ENCODE results near the gene ILF3. TPM values are rescaled to one million over a fixed set of nuclear protein-coding genes. Genes with fewer than 3 reads are reported as not detected.
"Not testable (repeated sequence)": the region's sequence is repeated elsewhere in the genome, so short reads cannot be mapped to it uniquely, and the experiment has no call there.

Gene ILF3
- total RNA-seq, 5 donors from 2014 or later (not counting 1 experiment from before 2014, with no cell fraction given): 331 to 490 (median 370) TPM

DNA sequence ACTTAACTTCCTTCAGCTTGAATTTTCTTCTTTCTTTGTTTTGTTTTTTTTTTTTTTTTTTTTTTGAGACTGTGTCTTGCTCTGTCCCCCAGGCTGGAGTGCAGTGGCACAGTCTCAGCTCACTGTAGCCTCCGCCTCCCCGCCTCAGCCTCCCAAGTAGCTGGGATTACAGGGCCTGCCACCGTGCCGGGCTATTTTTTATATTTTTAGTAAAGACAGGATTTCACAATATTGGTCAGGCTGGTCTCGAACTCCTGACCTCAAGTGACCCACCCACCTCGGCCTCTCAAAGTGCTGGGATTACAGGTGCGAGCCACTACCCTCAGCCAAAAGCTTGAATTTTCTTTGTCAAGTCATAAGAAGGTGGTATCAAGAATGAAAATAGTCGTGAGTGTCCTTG lies 21.1 kb downstream of the ILF3 start:
- not testable (repeated sequence) for H3K27me3 Mint-ChIP-seq; H3K27ac ChIP-seq (ENCODE audit: low read length); H3K9me3 ChIP-seq; H3K4me3 Mint-ChIP-seq; ATAC-seq (replicated peaks in 1 of 4); H3K4me1 ChIP-seq (ENCODE audit: control insufficient read depth in 1 of 2, extremely low read depth in 1 of 2, insufficient read depth in 2 of 2, low read length in 2 of 2); H3K27me3 ChIP-seq (replicated peaks in 1 of 2; ENCODE audit: control insufficient read depth in 2 of 2, extremely low read depth in 1 of 2, insufficient read depth in 2 of 2, low read length in 1 of 2); H3K9me3 Mint-ChIP-seq; H3K4me1 Mint-ChIP-seq; H3K4me3 ChIP-seq (ENCODE audit: control insufficient read depth in 1 of 2, extremely low read depth in 1 of 2, low read length in 1 of 2); H3K27ac Mint-ChIP-seq; DNase-seq
- ChIA-PET CTCF (interaction anchor here in 1 of 2 donors (0.6 to 0.7 kb wide), 2 partner anchors 185 to 765 kb away, joined by 4 to 5 read pairs; no protein-coding TSS in a partner anchor), POLR2A (interaction anchor here in 1 of 2 donors (0.6 kb wide), 1 partner anchor 16 kb away, joined by 8 read pairs; no protein-coding TSS in a partner anchor)
- H3K36me3 Mint-ChIP-seq: peaks cover 45% of the 10 kb centered on the region
- peaks cover 26 to 84% of the 10 kb centered on the region in 2 donors for H3K36me3 ChIP-seq (ENCODE audit: control insufficient read depth in 2 of 2, extremely low read depth in 1 of 2, insufficient read depth in 1 of 2, low read length in 1 of 2)
- 100% methylated on average over 1 of the region's 8 CpGs for WGBS (ENCODE audit: insufficient coverage)

GRCh38 chr19:10677751-10678150 lies 23.6 kb downstream of the ILF3 start:
- H3K27ac Mint-ChIP-seq: no peak overlapping the region
- ATAC-seq (replicated peaks in 1 of 4): no peak
- H3K9me3 ChIP-seq: no peaks in the 10 kb centered on the region
- ChIA-PET CTCF (no interaction called here), POLR2A (no interaction called here)
- H3K4me3 ChIP-seq (ENCODE audit: control insufficient read depth in 1 of 2, extremely low read depth in 1 of 2, low read length in 1 of 2): no peak overlapping the region
- peaks cover 44% of the 10 kb centered on the region for H3K36me3 Mint-ChIP-seq
- H3K27ac ChIP-seq (ENCODE audit: low read length): no peak overlapping the region
- peaks cover 0 to 4% (median 0%) of the 10 kb centered on the region in 3 donors for H3K4me1 Mint-ChIP-seq
- no peaks in the 10 kb centered on the region for H3K9me3 Mint-ChIP-seq
- DNase-seq: no peak
- H3K27me3 Mint-ChIP-seq: no peaks in the 10 kb centered on the region
- H3K27me3 ChIP-seq (replicated peaks in 1 of 2; ENCODE audit: control insufficient read depth in 2 of 2, extremely low read depth in 1 of 2, insufficient read depth in 2 of 2, low read length in 1 of 2): no peaks in the 10 kb centered on the region
- 98% methylated on average over 9 of the region's 13 CpGs for WGBS (ENCODE audit: insufficient coverage)
- H3K4me3 Mint-ChIP-seq: no peak overlapping the region
- peaks cover 32 to 88% of the 10 kb centered on the region in 2 donors for H3K36me3 ChIP-seq (ENCODE audit: control insufficient read depth in 2 of 2, extremely low read depth in 1 of 2, insufficient read depth in 1 of 2, low read length in 1 of 2)
- H3K4me1 ChIP-seq (ENCODE audit: control insufficient read depth in 1 of 2, extremely low read depth in 1 of 2, insufficient read depth in 2 of 2, low read length in 2 of 2): peaks cover 0 to 2% of the 10 kb centered on the region in 2 experiments

- H3K4me1 ChIP-seq (ENCODE audit: control insufficient read depth in 1 of 2, extremely low read depth in 1 of 2, insufficient read depth in 2 of 2, low read length in 2 of 2): peaks cover 0 to 2% of the 10 kb centered on the region in 2 experiments
- Mint-ChIP-seq H3K9me3 (no peaks in the 10 kb centered on the region), H3K27me3 (no peaks in the 10 kb centered on the region), H3K4me3 (no peak overlapping the region), H3K4me1 (no peaks in the 10 kb centered on the region), H3K36me3 (peaks cover 41% of the 10 kb centered on the region), H3K27ac (no peak overlapping the region)
- 97% methylated on average over 11 of the region's 12 CpGs for WGBS (ENCODE audit: insufficient coverage)
- H3K27me3 ChIP-seq (replicated peaks in 1 of 2; ENCODE audit: control insufficient read depth in 2 of 2, extremely low read depth in 1 of 2, insufficient read depth in 2 of 2, low read length in 1 of 2): no peaks in the 10 kb centered on the region
- DNase-seq (no peak), ATAC-seq (replicated peaks in 1 of 4) (no peak)
- no peaks in the 10 kb centered on the region for H3K9me3 ChIP-seq
- H3K27ac ChIP-seq (ENCODE audit: low read length): no peak overlapping the region
- H3K4me3 ChIP-seq (ENCODE audit: control insufficient read depth in 1 of 2, extremely low read depth in 1 of 2, low read length in 1 of 2): no peak overlapping the region
- peaks cover 37 to 88% of the 10 kb centered on the region in 2 donors for H3K36me3 ChIP-seq (ENCODE audit: control insufficient read depth in 2 of 2, extremely low read depth in 1 of 2, insufficient read depth in 1 of 2, low read length in 1 of 2)
- POLR2A ChIA-PET: interaction anchor here in 1 of 2 donors (0.5 to 0.7 kb wide), 3 partner anchors 38 to 114 kb away, joined by 3 to 4 read pairs (median 3); no protein-coding TSS in a partner anchor
- CTCF ChIA-PET: no interaction called here
Observed at GRCh38 chr19:10678813-10679212, 24.7 kb downstream of the ILF3 start.

GRCh38 chr19:10679743-10680142 lies 25.6 kb downstream of the ILF3 start:
- ChIA-PET CTCF (no interaction called here), POLR2A (no interaction called here)
- peaks cover 48% of the 10 kb centered on the region for H3K36me3 Mint-ChIP-seq

GRCh38 chr19:10680545-10681135 lies 26.5 kb downstream of the ILF3 start:
- no peak overlapping the region for H3K4me3 ChIP-seq (ENCODE audit: control insufficient read depth in 1 of 2, extremely low read depth in 1 of 2, low read length in 1 of 2)
- Mint-ChIP-seq H3K36me3 (peaks cover 49% of the 10 kb centered on the region), H3K27me3 (no peaks in the 10 kb centered on the region), H3K4me3 (peak overlapping the region in 1 of 3 donors; percentile 3), H3K9me3 (no peaks in the 10 kb centered on the region), H3K27ac (no peak overlapping the region), H3K4me1 (no peaks in the 10 kb centered on the region)
- H3K9me3 ChIP-seq: no peaks in the 10 kb centered on the region
- 99% methylated on average over 8 of the region's 15 CpGs for WGBS (ENCODE audit: insufficient coverage)
- ATAC-seq (replicated peaks in 1 of 4) (no peak), DNase-seq (no peak)
- H3K4me1 ChIP-seq (ENCODE audit: control insufficient read depth in 1 of 2, extremely low read depth in 1 of 2, insufficient read depth in 2 of 2, low read length in 2 of 2): no peaks in the 10 kb centered on the region
- H3K27me3 ChIP-seq (replicated peaks in 1 of 2; ENCODE audit: control insufficient read depth in 2 of 2, extremely low read depth in 1 of 2, insufficient read depth in 2 of 2, low read length in 1 of 2): no peaks in the 10 kb centered on the region
- H3K27ac ChIP-seq (ENCODE audit: low read length): no peak overlapping the region
- POLR2A ChIA-PET: interaction anchor here (0.5 to 1.2 kb wide), 2 partner anchors 8 to 22 kb away, joined by 3 to 9 read pairs; no protein-coding TSS in a partner anchor
- peaks cover 31 to 88% of the 10 kb centered on the region in 2 donors for H3K36me3 ChIP-seq (ENCODE audit: control insufficient read depth in 2 of 2, extremely low read depth in 1 of 2, insufficient read depth in 1 of 2, low read length in 1 of 2)
- CTCF ChIA-PET: no interaction called here

More at GRCh38 chr19:10679743-10680142, 25.6 kb downstream of the ILF3 start:
- WGBS (ENCODE audit: insufficient coverage): 96% methylated on average over 16 of the region's 18 CpGs
- ATAC-seq (replicated peaks in 1 of 4) (no peak), DNase-seq (no peak)
- Mint-ChIP-seq H3K9me3 (no peaks in the 10 kb centered on the region), H3K27me3 (no peaks in the 10 kb centered on the region), H3K4me3 (no peak overlapping the region), H3K4me1 (no peaks in the 10 kb centered on the region), H3K27ac (no peak overlapping the region)
- no peak overlapping the region for H3K27ac ChIP-seq (ENCODE audit: low read length)
- H3K9me3 ChIP-seq: no peaks in the 10 kb centered on the region
- no peaks in the 10 kb centered on the region for H3K4me1 ChIP-seq (ENCODE audit: control insufficient read depth in 1 of 2, extremely low read depth in 1 of 2, insufficient read depth in 2 of 2, low read length in 2 of 2)
- no peak overlapping the region for H3K4me3 ChIP-seq (ENCODE audit: control insufficient read depth in 1 of 2, extremely low read depth in 1 of 2, low read length in 1 of 2)
- H3K27me3 ChIP-seq (replicated peaks in 1 of 2; ENCODE audit: control insufficient read depth in 2 of 2, extremely low read depth in 1 of 2, insufficient read depth in 2 of 2, low read length in 1 of 2): no peaks in the 10 kb centered on the region
- peaks cover 33 to 92% of the 10 kb centered on the region in 2 donors for H3K36me3 ChIP-seq (ENCODE audit: control insufficient read depth in 2 of 2, extremely low read depth in 1 of 2, insufficient read depth in 1 of 2, low read length in 1 of 2)

DNA sequence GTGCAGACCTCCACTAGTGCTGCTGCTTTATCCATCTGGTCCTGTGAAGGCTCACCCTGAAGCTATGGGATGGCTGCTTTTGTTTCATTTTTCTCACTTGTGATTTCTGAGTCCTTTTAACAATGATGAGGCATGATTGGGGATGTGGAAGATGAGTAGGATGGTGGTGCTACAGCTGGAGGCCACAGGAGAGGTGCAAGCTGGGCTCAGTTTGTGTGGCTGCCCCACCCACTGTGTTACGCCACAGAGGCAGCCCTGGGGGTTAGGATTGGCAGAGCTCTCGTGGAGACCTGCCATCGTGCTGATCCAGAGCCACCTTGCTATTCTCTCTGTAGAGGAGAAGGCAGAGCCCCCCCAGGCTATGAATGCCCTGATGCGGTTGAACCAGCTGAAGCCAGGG lies 27.5 kb downstream of the ILF3 start:
- Histone ChIP-seq H3K4me1 (ENCODE audit: control insufficient read depth in 1 of 2, extremely low read depth in 1 of 2, insufficient read depth in 2 of 2, low read length in 2 of 2) (no peaks in the 10 kb centered on the region), H3K4me3 (ENCODE audit: control insufficient read depth in 1 of 2, extremely low read depth in 1 of 2, low read length in 1 of 2) (no peak overlapping the region), H3K9me3 (no peaks in the 10 kb centered on the region), H3K27ac (ENCODE audit: low read length) (no peak overlapping the region), H3K36me3 (ENCODE audit: control insufficient read depth in 2 of 2, extremely low read depth in 1 of 2, insufficient read depth in 1 of 2, low read length in 1 of 2) (peaks cover 31 to 93% of the 10 kb centered on the region in 2 donors), H3K27me3 (replicated peaks in 1 of 2; ENCODE audit: control insufficient read depth in 2 of 2, extremely low read depth in 1 of 2, insufficient read depth in 2 of 2, low read length in 1 of 2) (no peaks in the 10 kb centered on the region)
- H3K9me3 Mint-ChIP-seq: no peaks in the 10 kb centered on the region
- 100% methylated on average over 4 of the region's 4 CpGs for WGBS (ENCODE audit: insufficient coverage)
- no peaks in the 10 kb centered on the region for H3K4me1 Mint-ChIP-seq
- ChIA-PET POLR2A (interaction anchor here (0.5 to 1.2 kb wide), 2 partner anchors 9 to 23 kb away, joined by 3 to 9 read pairs; no protein-coding TSS in a partner anchor), CTCF (no interaction called here)
- H3K4me3 Mint-ChIP-seq: peak overlapping the region in 1 of 3 donors; percentile 14
- H3K36me3 Mint-ChIP-seq: peaks cover 46% of the 10 kb centered on the region
- DNase-seq (no peak), ATAC-seq (replicated peaks in 1 of 4) (no peak)
- no peak overlapping the region for H3K27ac Mint-ChIP-seq
- no peaks in the 10 kb centered on the region for H3K27me3 Mint-ChIP-seq
